Hematopoietic multipotent progenitor cell treated with erythropoietin and hydrocortisone succinate and interleukin-3 and kit ligand, for 4 days (in vitro differentiated cells): ENCODE data around the gene SSX4B.
A peak's percentile ranks its signal among the peaks of the same experiment; 100 is the strongest.
"Not testable (repeated sequence)": the region's sequence is repeated elsewhere in the genome, so short reads cannot be mapped to it uniquely, and the experiment has no call there.

Source experiments
- DNase-seq: peaks from one replicate; pipeline ENCODE4 v3.0.0-alpha.2; 2015

The SSX4B gene

GRCh38 chrX:48411860-48412259 is at the start of gene SSX4B:
Gene SSX4B (minus strand): TSS chrX:48411960. CDS start chrX:48411372, 588 bp downstream.
- DNase-seq, result not testable (repeated sequence)

GRCh38 chrX:48460606-48461005 is 48.8 kb upstream of the SSX4B start:
- DNase-seq, result no peak

- no peak for DNase-seq
Measured at GRCh38 chrX:48460031-48460430, 48.3 kb upstream of the SSX4B start.

GRCh38 chrX:48459483-48459882 is 47.7 kb upstream of the SSX4B start:
- no peak for DNase-seq

- DNase-seq, result no peak
Measured at GRCh38 chrX:48458711-48459110, 47.0 kb upstream of the SSX4B start.

GRCh38 chrX:48456628-48457331 is 45.0 kb upstream of the SSX4B start:
- no peak for DNase-seq

GRCh38 chrX:48451708-48452107 is 39.9 kb upstream of the SSX4B start:
- peak; percentile 64 for DNase-seq

GRCh38 chrX:48450076-48450475 is 38.3 kb upstream of the SSX4B start:
- no peak for DNase-seq

GRCh38 chrX:48447201-48447600 is 35.4 kb upstream of the SSX4B start:
- DNase-seq, result not testable (repeated sequence)

- DNase-seq, result not testable (repeated sequence)
Measured at GRCh38 chrX:48433713-48434112, 22.0 kb upstream of the SSX4B start.

GRCh38 chrX:48430166-48430565 is 18.4 kb upstream of the SSX4B start:
- not testable (repeated sequence) for DNase-seq

- not testable (repeated sequence) for DNase-seq
Measured at GRCh38 chrX:48429606-48430005, 17.8 kb upstream of the SSX4B start.

- not testable (repeated sequence) for DNase-seq
Measured at GRCh38 chrX:48427027-48427716, 15.4 kb upstream of the SSX4B start.

- DNase-seq, result not testable (repeated sequence)
Measured at GRCh38 chrX:48397825-48398224, 13.9 kb downstream of the SSX4B start.

GRCh38 chrX:48396931-48397330 is 14.8 kb downstream of the SSX4B start:
- not testable (repeated sequence) for DNase-seq

GRCh38 chrX:48383239-48383638 is 28.5 kb downstream of the SSX4B start, which contains the start of gene SSX4:
Gene SSX4 (plus strand): TSS chrX:48383539. CDS start chrX:48384054, 515 bp downstream.
- not testable (repeated sequence) for DNase-seq

GRCh38 chrX:48370408-48370807 is 41.4 kb downstream of the SSX4B start:
- not testable (repeated sequence) for DNase-seq

- not testable (repeated sequence) for DNase-seq
Measured at GRCh38 chrX:48367717-48368408, 43.9 kb downstream of the SSX4B start.

GRCh38 chrX:48359281-48359680 is 52.5 kb downstream of the SSX4B start:
- DNase-seq, result not testable (repeated sequence)

GRCh38 chrX:48357681-48358080 is 54.1 kb downstream of the SSX4B start:
- no peak for DNase-seq

GRCh38 chrX:48356315-48357094 is 55.3 kb downstream of the SSX4B start, which contains the start of gene SSX3:
Gene SSX3 (minus strand): TSS chrX:48356703. CDS start chrX:48355249, 1,454 bp downstream.
- DNase-seq, result not testable (repeated sequence)
